ENCODE measurements around the gene RNF4.
"Not testable (repeated sequence)": the region's sequence is repeated elsewhere in the genome, so short reads cannot be mapped to it uniquely, and the experiment has no call there.

The RNF4 gene

DNA sequence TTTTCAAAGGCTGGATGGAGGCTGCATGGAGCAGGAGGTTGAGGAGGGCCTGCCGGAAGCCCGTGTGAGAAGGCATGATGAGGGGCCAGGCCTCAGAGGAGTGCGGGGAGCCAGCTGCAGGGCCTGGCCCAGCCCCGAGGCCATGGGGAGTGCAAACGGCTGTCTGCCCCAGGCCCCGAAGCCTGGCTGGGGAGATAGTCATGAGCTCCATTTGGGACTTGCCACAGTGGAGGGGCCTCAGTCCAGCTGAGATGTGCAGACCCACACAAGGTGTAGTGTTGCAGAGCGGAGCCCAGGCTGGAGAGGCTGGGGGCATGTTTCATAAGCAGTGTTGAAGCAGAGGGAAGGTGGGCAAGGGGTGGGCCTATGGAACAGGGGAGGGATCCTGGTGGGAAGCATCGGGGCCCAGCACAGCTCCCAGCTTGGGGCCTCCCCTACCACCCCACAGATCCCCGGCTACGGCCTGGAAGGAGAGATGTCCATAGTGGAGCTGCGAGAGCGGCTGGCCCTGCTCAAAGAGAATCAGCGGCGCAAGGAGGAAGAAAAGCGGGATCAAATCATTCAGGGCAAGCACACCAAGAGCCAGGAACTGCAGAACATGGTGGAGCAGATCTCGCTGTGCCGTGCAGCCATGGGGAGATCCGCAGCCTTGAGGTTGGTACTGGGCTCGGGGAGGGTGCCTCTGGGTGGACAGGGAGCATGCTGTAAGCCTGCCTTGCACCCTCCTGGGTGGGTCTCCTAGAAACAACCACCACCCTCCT, 9.1 kb upstream of the RNF4 start:
- DNase-seq: no peak

GRCh38 chr4:2461246-2461960, 7.5 kb upstream of the RNF4 start:
- DNase-seq: no peak

DNA sequence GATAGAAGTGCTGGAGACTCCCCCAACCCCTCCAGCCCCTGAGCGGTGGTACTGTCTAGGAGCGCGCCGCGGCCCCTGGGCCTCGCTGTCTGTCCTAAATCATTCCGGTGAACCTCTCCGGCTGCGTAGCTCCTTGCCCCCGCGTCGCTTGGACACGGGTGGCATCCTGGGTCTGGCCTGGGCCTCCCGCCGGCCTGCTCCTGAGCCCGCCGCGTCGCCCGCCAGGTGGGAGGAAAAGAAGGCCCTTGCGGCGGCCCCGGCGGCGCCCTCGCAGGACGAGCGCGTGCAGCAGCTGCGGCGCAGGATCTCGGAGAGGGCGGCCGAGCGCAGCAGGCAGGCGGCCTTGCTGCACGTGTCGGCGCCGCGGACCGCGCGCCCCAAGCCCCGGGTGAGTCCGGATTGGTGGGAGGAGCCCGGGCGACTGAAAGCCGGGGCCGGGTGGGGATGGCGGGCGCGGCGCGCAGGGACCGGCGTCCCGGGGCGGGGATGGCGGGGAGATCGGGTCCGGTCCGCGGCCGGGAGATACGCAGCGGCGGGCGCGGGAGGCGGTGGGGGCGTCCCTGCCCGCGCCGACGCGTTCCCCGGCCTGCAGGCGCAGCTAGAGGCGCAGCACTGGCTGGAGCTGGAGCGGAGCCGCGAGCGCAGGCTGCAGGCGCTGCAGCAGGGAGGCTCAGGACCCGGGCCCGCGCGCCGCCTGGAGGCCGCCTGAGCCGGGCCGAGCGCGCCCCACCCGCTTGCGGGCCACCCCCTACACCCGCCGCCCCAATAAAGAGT, 6.5 kb upstream of the RNF4 start:
- DNase-seq: peak; percentile 62

DNA sequence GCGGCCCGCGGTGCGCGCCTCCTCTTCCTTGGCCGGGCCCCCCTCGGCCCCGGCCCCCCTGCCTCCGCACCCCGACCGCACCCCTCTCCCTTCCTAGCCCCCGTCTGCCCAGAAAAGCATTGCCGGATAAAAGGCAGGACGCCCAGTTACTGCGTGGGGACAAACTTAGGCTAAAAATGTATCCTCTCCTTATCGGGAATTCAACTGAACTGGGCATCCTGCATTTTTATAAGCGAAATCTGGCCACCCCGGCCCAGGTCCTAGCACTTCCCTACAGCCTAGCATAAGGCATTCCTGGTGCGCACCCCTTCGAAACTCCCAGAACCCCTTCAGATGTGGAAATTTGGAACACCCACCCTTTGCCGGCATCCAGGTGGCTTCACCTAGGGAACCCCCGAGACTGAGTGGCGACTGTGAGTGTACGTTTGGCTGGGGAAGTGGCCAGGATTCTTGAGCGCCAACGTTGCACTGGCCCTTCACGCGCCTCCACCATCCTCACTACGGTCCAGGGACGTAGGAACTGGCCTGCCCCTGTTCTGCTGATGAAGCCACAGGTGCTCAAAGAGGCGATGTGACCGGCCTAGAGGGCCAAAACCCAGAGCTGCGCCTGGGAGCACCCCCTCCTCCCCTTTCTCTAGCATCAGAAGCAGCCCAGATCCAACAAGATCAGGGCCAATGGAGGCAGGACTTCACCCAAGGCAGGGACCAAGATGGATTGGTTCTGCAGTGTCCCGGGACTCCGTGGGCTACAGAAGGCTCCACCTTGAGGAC, 5.7 kb upstream of the RNF4 start:
- DNase-seq: no peak

DNA sequence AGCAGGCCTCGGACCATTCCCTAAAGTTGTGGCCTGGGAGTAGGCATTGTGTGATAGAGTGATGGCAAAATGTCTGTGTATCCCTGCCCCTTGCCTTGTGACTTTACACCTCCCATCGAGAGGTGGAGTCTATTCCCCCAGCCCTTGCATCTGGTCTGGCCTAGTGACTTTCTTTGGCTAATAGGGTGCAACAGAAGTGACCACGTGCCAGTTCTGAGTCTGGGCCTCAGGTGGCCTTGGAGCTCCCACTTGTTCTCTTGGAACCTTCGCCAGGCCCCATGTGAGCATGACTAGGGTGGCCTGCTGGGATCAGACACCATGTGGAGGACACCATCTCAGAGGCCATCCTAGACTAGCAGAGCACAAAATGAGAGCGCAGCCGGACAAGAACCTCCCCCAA, 3.9 kb upstream of the RNF4 start:
- DNase-seq: no peak

- not testable (repeated sequence) for DNase-seq
Observed at GRCh38 chr4:2465544-2465943, 3.4 kb upstream of the RNF4 start.

GRCh38 chr4:2469192-2469984, 482 bp downstream of the RNF4 start:
- peak; percentile 46 for DNase-seq

- DNase-seq: no peak
Observed at GRCh38 chr4:2470791-2471190, 1.9 kb downstream of the RNF4 start.

GRCh38 chr4:2472187-2472586, 3.3 kb downstream of the RNF4 start:
- no peak for DNase-seq

GRCh38 chr4:2478229-2478628, 9.3 kb downstream of the RNF4 start:
- DNase-seq: no peak

DNA sequence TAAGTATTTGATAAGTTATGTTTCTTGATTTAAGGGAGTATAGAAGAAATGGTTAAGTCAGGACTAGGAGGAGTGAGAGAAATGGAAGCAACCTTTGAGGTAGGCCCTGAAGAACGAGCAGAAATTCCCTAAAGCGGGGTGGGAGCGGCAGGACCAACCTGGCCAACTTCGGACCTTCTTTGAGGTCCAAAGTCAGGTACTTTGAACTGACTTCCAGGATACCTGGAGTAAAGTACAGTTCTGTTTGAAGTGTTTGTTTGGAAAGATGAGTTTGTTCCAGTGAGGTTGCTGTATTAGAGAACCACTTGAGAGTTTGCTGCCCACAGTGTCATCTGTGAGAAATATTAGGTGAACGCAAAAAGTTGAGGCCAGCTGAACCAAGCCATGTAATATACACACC, 11.7 kb downstream of the RNF4 start:
- no peak for DNase-seq

DNA sequence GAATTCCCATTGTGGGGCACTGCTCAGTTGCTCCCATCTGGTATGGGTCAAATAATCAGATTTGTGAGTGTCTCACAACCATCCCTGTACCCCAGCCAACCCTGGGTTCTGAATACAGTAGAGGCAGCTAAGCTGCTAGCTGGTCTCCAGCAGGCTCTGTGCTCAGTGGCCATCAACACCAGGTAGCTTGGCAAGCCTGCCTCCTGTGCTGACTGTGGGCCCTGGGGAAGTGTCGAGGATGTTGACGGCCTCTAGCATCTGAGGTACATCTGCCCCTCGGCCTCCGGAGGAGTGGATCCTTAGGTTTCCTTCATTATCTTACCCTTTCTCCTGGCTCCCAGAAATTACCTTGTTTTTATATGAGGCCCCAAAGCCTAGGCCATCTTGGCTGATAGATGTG, 13.3 kb downstream of the RNF4 start:
- DNase-seq: no peak

DNA sequence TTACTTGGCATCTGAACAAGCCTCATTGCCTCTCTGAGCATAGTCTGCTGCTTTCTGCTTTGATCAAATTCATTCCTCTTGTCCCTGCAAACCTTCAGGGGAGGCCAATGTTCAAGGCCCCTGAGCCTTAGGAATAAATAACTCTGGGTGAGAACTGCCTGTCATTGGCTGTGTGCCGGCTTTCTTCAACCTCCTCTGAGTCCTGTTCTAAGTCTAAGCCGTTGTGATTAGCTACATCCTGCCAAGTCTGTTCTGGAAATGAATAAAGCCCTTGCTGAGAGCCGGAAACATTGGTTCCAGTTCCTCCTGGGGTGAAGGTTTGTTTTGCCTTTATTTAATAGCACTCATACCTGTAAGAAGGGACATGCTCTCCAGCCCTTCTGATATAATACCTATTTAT, 13.8 kb downstream of the RNF4 start:
- DNase-seq: no peak

DNA sequence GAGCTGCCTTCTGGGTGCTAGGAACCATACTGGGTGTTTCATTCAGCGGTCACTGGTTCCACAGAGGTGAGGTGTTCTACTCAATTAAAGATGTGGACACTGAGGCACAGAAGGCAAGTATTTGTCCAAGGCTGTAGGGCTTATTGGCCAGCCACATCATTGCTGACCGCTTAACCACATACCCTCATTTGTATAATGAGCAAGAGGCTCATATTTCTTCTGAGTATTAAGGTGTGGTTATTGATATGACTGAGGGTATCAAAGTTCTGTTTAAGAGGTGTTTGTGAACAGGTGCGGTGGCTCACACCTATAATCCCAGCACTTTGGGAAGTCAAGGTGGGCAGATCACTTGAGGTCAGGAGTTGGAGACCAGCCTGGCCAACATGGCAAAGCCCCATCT, 14.3 kb downstream of the RNF4 start:
- DNase-seq: no peak

DNA sequence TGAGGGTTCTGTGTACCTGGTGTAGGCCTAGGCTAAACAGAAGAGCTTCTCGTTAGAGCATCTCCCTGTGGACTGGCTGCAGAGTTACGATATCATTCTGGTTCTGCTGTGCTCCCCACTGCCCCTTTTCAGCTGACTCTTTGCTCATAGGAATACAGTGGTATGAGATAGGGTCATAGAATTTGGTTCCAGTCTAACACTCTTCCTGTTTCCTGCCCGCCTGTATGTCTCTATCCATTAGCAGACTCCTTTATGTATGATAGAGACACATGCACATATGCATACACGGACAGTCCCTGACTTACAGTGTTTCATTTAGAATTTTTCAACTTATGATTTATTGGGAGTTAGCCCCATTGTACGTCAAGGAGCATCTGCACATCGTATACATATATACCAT, 15.3 kb downstream of the RNF4 start:
- DNase-seq: no peak

DNA sequence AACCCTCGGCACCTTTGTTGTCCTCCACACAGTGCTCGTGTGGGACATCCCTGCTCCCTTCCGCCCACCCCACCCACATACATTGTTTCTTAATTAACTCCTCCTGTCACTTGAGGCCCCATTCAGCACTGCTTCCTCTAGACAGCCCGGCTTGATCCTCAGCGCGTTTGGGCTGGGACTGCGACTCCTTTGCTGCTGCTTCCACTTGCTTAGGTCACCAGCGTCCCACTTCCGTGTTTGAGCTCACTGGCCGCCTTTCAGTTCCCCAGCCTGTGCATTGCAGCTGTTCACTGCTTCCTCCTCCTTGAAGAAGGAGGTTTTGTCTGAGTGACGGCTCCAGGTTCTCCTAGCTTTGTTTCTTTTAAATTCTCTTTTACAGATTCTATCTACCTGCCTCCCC, 16.1 kb downstream of the RNF4 start:
- no peak for DNase-seq

GRCh38 chr4:2485956-2486355, 17.1 kb downstream of the RNF4 start:
- no peak for DNase-seq

DNA sequence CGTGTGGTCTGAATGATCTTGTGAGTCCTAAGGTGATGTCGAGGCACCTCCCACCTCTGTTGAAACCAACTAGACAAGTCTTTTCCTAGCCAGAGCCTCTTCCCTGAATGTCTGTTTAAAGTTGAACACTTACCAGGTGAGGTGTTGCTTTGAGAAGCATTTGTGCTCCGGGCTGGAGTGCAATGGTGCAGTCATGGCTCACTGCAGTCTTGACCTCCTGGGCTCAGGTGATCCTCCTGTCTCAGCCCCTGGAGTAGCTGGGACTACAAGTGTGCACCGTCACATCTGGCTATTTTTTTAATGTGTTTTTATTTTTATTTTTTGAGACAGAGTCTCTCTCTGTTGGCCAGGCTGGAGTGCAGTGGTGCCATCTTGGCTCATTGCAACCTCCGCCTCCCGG, 18.1 kb downstream of the RNF4 start:
- no peak for DNase-seq

- no peak for DNase-seq
Observed at GRCh38 chr4:2487632-2488031, 18.7 kb downstream of the RNF4 start.

- no peak for DNase-seq
Observed at GRCh38 chr4:2489081-2489805, 20.3 kb downstream of the RNF4 start.

DNA sequence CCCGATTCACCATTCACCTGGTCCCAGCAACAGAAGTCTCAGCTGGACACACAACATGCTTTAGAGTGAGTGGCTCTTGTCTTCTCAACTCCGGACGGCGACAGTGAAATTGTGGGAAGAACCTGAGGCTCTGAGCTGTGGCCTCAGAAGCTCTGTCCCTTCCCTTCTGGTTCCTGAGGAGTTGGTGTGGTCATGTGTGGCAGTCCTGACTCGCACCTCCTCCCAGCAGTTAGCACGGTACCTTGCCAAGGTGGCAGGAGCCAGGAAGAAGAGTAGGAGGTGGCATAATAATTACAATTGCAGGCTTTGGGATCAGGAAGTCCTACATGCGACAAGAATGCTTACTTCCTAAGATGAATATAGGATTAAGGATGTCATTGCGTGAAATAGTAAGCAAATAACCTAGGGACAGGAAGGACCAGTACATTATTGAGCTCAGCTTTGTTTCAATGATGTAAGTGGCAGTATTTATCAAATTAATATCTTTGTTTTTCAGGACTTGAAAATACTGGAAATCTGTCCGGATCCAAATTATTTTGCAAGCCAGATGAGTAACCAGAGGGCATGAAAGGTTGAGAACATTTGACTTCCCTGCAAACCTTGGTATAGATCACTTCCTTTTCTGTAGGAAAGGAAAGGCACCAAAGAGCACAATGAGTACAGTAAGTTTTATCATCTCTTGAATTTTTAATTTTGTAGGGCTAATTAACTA, 21.1 kb downstream of the RNF4 start:
- DNase-seq: no peak
